Neural cell (in vitro differentiated cells): ENCODE data around the gene VWF.

Source experiments
- CTCF ChIP-seq: fragments of 450-650 bp; IDR thresholded peaks from 2 replicates; pipeline ENCODE4 v1.5.1; 2014; ENCODE audit warnings: antibody characterized with exemption, mild to moderate bottlenecking, moderate library complexity; ENCODE audit not compliant: poor library complexity, severe bottlenecking
- EZH2 ChIP-seq: fragments of 200-600, 300-800 bp; shearing (Covaris generic), sonication (generic); IDR thresholded peaks from 2 replicates; pipeline ENCODE4 v1.6.1; 2014; ENCODE audit warnings: antibody characterized with exemption, low read length, borderline replicate concordance, mild to moderate bottlenecking; ENCODE audit not compliant: insufficient read depth, poor library complexity, severe bottlenecking
- RAD21 ChIP-seq: fragments of 450-650 bp; conservative IDR thresholded peaks from 2 replicates; pipeline ENCODE4 v1.6.1; 2014; ENCODE audit warnings: antibody characterized with exemption, mild to moderate bottlenecking, moderate library complexity
- REST ChIP-seq: IDR thresholded peaks from 2 replicates; pipeline ENCODE4 v1.6.1; 2012; ENCODE audit warnings: borderline replicate concordance
- TAF1 ChIP-seq: IDR thresholded peaks from 2 replicates; pipeline ENCODE4 v1.6.1; 2012; ENCODE audit warnings: low read depth

DNA sequence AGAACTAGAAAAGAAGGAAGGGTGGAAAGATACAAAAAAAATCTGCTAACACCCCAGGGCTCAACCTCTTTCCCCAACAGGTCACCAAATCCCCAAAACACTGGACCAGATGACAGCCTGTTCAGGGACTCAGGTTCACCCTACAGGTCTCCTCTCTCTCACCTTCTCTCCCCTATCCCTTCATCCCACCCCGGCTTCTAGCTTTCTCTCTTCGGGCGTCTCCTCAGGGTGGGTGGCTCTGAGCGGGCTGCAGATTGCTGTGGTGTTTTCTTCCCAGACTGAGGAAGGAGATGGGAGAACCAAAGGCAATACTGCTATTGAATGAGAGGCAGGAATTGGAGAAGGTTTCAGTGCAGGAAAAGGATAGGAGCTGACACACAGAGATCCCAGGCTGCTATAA is 218.7 kb downstream of the VWF start:
- TF ChIP-seq TAF1 (no peak), CTCF (no peak), REST (no peak), EZH2 (no peak), RAD21 (no peak)
